Mucosa of descending colon (tissue), 3 donors: ENCODE data around the gene CPLX1. TPM values are rescaled to one million over a fixed set of nuclear protein-coding genes. Genes with fewer than 3 reads are reported as not detected.

Experiments used
- ATAC-seq: fragments of 200-7000 bp; cut with Tn5 transposase; one replicate; pipeline ENCODE4 v1.9.1; 2020; ENCODE audit warnings: mild to moderate bottlenecking, moderate library complexity
- DNase-seq, 3 donors: peaks; one replicate each; pipeline ENCODE4 v3.0.0-alpha.2; 2020
- H3K36me3 ChIP-seq: fragments of 200-600 bp; one replicate; pipeline ENCODE4 v1.8.0; 2021; ENCODE audit warnings: low read depth, mild to moderate bottlenecking
- H3K4me1 ChIP-seq: fragments of 200-600 bp; one replicate; pipeline ENCODE4 v1.8.0; 2021; ENCODE audit warnings: low read depth, mild to moderate bottlenecking
- H3K4me3 ChIP-seq: fragments of 200-600 bp; one replicate; pipeline ENCODE4 v1.8.0; 2021; ENCODE audit warnings: mild to moderate bottlenecking
- H3K9me3 ChIP-seq: fragments of 200-600 bp; one replicate; pipeline ENCODE4 v1.8.0; 2021; ENCODE audit warnings: mild to moderate bottlenecking
- CTCF ChIP-seq: fragments of 200-600 bp; IDR thresholded peaks from one replicate; pipeline ENCODE4 v1.8.0; 2022; ENCODE audit warnings: antibody characterized with exemption, mild to moderate bottlenecking
- intact Hi-C, 2 donors: fragments of 100-400 bp; cut with DNase I in 1 of 2; cut with micrococcal nuclease in 1 of 2; formaldehyde crosslinking; loops; one replicate each; pipeline versions ENCODE4 v1.11.0 to v1.11.1; 2022; cut with DNase I, micrococcal nuclease
- total RNA-seq, 3 donors: library from RNA; stranded (reverse); fragmentation: NEBNext Ultra II Directional in 2 of 3; extraction: Animal tissue kit (Norgen Biotek cat#: 25700) in 2 of 3; gene quantifications; one replicate each; pipeline versions ENCODE4 v1.2.1 to v1.2.4, GENCODE V29; 2021 to 2023
- donor health status: DM: no; HTN: no; CAD: no; lungs with moderate emphysema.
- donor health status: DM: no; HTN: no; CAD: no.
- donor health status: DM: no; HTN: yes; CAD: no.

The CPLX1 gene
- total RNA-seq, 3 donors from 2014 or later: 1.9 to 3.4 (median 2.7) TPM

- no peaks in the 10 kb centered on the region for H3K36me3 ChIP-seq
- DNase-seq (peak in 2 of 3 donors; percentile 19 to 39), ATAC-seq (no peak)
- peaks cover 8% of the 10 kb centered on the region for H3K4me1 ChIP-seq
- H3K9me3 ChIP-seq: no peaks in the 10 kb centered on the region
- TF ChIP-seq CTCF: no peak
- no peak overlapping the region for H3K4me3 ChIP-seq
- intact Hi-C loops: no loop called here
These were observed 1.4 kb downstream of the CPLX1 start for GRCh38 chr4:824461-825062.

GRCh38 chr4:823761-824460 is 2.0 kb downstream of the CPLX1 start:
- H3K36me3 ChIP-seq: no peaks in the 10 kb centered on the region
- H3K9me3 ChIP-seq: no peaks in the 10 kb centered on the region
- peaks cover 8% of the 10 kb centered on the region for H3K4me1 ChIP-seq
- intact Hi-C loops: no loop called here
- no peak for ATAC-seq
- DNase-seq: peak in 2 of 3 donors; percentile 19 to 33
- no peak overlapping the region for H3K4me3 ChIP-seq
- no peak for TF ChIP-seq CTCF

- DNase-seq (peak in 2 of 3 donors; percentile 13 to 37), ATAC-seq (no peak)
- H3K4me1 ChIP-seq: peaks cover 8% of the 10 kb centered on the region
- H3K9me3 ChIP-seq: no peaks in the 10 kb centered on the region
- intact Hi-C loops: no loop called here
- no peaks in the 10 kb centered on the region for H3K36me3 ChIP-seq
- no peak overlapping the region for H3K4me3 ChIP-seq
- no peak for TF ChIP-seq CTCF
These were observed 2.7 kb downstream of the CPLX1 start for GRCh38 chr4:823176-823760.

GRCh38 chr4:822361-823175 is 3.4 kb downstream of the CPLX1 start:
- intact Hi-C loops: no loop called here
- peak in 1 of 3 donors; percentile 30 for DNase-seq
- Histone ChIP-seq H3K9me3 (no peaks in the 10 kb centered on the region), H3K4me1 (peaks cover 8% of the 10 kb centered on the region), H3K36me3 (no peaks in the 10 kb centered on the region), H3K4me3 (no peak overlapping the region)
- no peak for ATAC-seq
- TF ChIP-seq CTCF: no peak

- no peak for DNase-seq
- Histone ChIP-seq H3K4me1 (peaks cover 6% of the 10 kb centered on the region), H3K4me3 (no peak overlapping the region), H3K36me3 (no peaks in the 10 kb centered on the region), H3K9me3 (no peaks in the 10 kb centered on the region)
- ATAC-seq: no peak
- TF ChIP-seq CTCF: no peak
- intact Hi-C loops: no loop called here
These were observed 4.3 kb downstream of the CPLX1 start for GRCh38 chr4:821631-822030.
